HepG2 (cell line): ENCODE data around the gene LDLR. TPM values are rescaled to one million over a fixed set of nuclear protein-coding genes. Genes with fewer than 3 reads are reported as not detected.

Source experiments
- CENPX ChIP-seq: sonication (generic); formaldehyde crosslinking; IDR thresholded peaks from 2 replicates; pipeline ENCODE4 v1.9.0; 2021; ENCODE audit warnings: mild to moderate bottlenecking, missing genetic modification reagents, moderate library complexity
- HOXA5 ChIP-seq: sonication (generic); formaldehyde crosslinking; IDR thresholded peaks from 2 replicates; pipeline ENCODE4 v1.4.0; 2020; ENCODE audit warnings: missing genetic modification reagents
- JUN ChIP-seq: sonication (generic); formaldehyde crosslinking; IDR thresholded peaks from 2 replicates; pipeline ENCODE4 v1.4.0; 2020; ENCODE audit warnings: mild to moderate bottlenecking, missing genetic modification reagents
- KDM2A ChIP-seq: sonication (generic); formaldehyde crosslinking; IDR thresholded peaks from 2 replicates; pipeline ENCODE4 v1.4.0; 2020; ENCODE audit warnings: low read depth, missing genetic modification reagents, borderline replicate concordance
- MED13 ChIP-seq: sonication (generic); formaldehyde crosslinking; IDR thresholded peaks from 2 replicates; pipeline ENCODE4 v1.5.0; 2020; ENCODE audit warnings: missing genetic modification reagents
- SP1 ChIP-seq, 2 experiments: fragments of 450-650 bp in 1 of 2; sonication (generic) in 1 of 2; formaldehyde crosslinking in 1 of 2; IDR thresholded peaks; 2 replicates each; pipeline versions ENCODE4 v1.4.0 to v1.6.1; 2016 to 2020; ENCODE audit warnings: missing genetic modification reagents in 1 of 2
- TAF15 ChIP-seq: fragments of 200-400 bp; formaldehyde crosslinking; IDR thresholded peaks from one replicate; pipeline ENCODE4 v1.6.1; 2018; ENCODE audit warnings: mild to moderate bottlenecking, low read depth, low read length; ENCODE audit not compliant: poor library complexity, severe bottlenecking
- TOPORS ChIP-seq: sonication (generic); formaldehyde crosslinking; IDR thresholded peaks from 2 replicates; pipeline ENCODE4 v1.8.0; 2023; ENCODE audit warnings: mild to moderate bottlenecking, missing genetic modification reagents
- ZBTB8A ChIP-seq: sonication (generic); formaldehyde crosslinking; IDR thresholded peaks from 2 replicates; pipeline ENCODE4 v1.4.0; 2020; ENCODE audit warnings: mild to moderate bottlenecking, low read depth, missing genetic modification reagents, borderline replicate concordance
- ZNF343 ChIP-seq: sonication (generic); formaldehyde crosslinking; IDR thresholded peaks from 2 replicates; pipeline ENCODE4 v1.4.0; 2020; ENCODE audit warnings: mild to moderate bottlenecking, missing genetic modification reagents
- ZNF546 ChIP-seq: sonication (generic); formaldehyde crosslinking; conservative IDR thresholded peaks from 2 replicates; pipeline ENCODE4 v1.8.1; 2023; ENCODE audit warnings: mild to moderate bottlenecking, missing genetic modification reagents
- polyA plus RNA-seq, 8 experiments: library from polyadenylated mRNA; depleted of rRNA in 3 of 8; stranded (reverse) in 7 of 8; unstranded in 1 of 8; fragments of >200 nt; fragmentation: Illumina TruSeq in 4 of 8; extraction: Trizol in 4 of 8; gene quantifications; 2 replicates each; pipeline versions ENCODE4 v1.2.1 to v1.2.3, GENCODE V29; 2011 to 2016; ENCODE audit warnings: low read depth in 4 of 8, missing spikeins in 1 of 8, mixed read lengths in 1 of 8; ENCODE audit not compliant: insufficient read depth in 1 of 8
- total RNA-seq, 5 experiments: library from RNA; depleted of rRNA; stranded (reverse); fragments of >200 nt; fragmentation: Illumina TruSeq; extraction: Trizol; gene quantifications; 2 replicates each; pipeline ENCODE4 v1.2.3, GENCODE V29; 2016; ENCODE audit warnings: low read depth in 1 of 5
- TF ChIP-seq, protein P1 (sequence below): sonication (generic); formaldehyde crosslinking; IDR thresholded peaks from 2 replicates; pipeline ENCODE4 v1.4.0; 2020; ENCODE audit warnings: mild to moderate bottlenecking, missing genetic modification reagents
- TF ChIP-seq, protein P2 (sequence below): sonication (generic); formaldehyde crosslinking; IDR thresholded peaks from 2 replicates; pipeline ENCODE4 v1.8.0; 2022; ENCODE audit warnings: missing genetic modification reagents, mild to moderate bottlenecking, borderline replicate concordance
- TF ChIP-seq, protein P3 (sequence below): sonication (generic); formaldehyde crosslinking; IDR thresholded peaks from 2 replicates; pipeline ENCODE4 v1.5.1; 2020; ENCODE audit warnings: missing genetic modification reagents, mild to moderate bottlenecking, borderline replicate concordance
- TF ChIP-seq, protein P4 (sequence below): sonication (generic); formaldehyde crosslinking; IDR thresholded peaks from 2 replicates; pipeline ENCODE4 v1.4.0; 2020; ENCODE audit warnings: missing genetic modification reagents
- TF ChIP-seq, protein P5 (sequence below): sonication (generic); formaldehyde crosslinking; IDR thresholded peaks from 2 replicates; pipeline ENCODE4 v1.4.0; 2020; ENCODE audit warnings: missing genetic modification reagents
- TF ChIP-seq, protein P6 (sequence below): sonication (generic); formaldehyde crosslinking; IDR thresholded peaks from 2 replicates; pipeline ENCODE4 v1.5.0; 2020; ENCODE audit warnings: mild to moderate bottlenecking, missing genetic modification reagents, borderline replicate concordance

LDLR gene
- total and polyA plus RNA-seq, 2 of the 13 experiments (the other 11 are each of a cell fraction or from before 2014, with no cell fraction given): 51.6 to 92.5 TPM

DNA sequence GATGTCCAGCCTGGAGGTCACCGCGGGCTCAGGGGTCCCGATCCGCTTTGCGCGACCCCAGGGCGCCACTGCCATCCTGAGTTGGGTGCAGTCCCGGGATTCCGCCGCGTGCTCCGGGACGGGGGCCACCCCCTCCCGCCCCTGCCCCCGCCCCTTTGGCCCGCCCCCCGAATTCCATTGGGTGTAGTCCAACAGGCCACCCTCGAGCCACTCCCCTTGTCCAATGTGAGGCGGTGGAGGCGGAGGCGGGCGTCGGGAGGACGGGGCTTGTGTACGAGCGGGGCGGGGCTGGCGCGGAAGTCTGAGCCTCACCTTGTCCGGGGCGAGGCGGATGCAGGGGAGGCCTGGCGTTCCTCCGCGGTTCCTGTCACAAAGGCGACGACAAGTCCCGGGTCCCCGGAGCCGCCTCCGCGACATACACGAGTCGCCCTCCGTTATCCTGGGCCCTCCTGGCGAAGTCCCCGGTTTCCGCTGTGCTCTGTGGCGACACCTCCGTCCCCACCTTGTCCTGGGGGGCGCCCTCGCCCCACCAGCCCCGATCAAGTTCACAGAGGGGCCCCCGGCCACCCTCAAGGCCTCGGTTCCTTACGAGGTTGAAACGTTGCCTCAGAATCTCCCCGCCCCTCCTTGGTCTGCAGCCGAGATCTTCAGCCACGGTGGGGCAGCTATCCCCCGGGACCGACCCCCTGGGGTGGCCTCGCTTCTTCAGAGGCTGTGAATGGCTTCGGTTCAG, 1.2 kb downstream of the LDLR start (continued):
- TF ChIP-seq, protein P1, sequence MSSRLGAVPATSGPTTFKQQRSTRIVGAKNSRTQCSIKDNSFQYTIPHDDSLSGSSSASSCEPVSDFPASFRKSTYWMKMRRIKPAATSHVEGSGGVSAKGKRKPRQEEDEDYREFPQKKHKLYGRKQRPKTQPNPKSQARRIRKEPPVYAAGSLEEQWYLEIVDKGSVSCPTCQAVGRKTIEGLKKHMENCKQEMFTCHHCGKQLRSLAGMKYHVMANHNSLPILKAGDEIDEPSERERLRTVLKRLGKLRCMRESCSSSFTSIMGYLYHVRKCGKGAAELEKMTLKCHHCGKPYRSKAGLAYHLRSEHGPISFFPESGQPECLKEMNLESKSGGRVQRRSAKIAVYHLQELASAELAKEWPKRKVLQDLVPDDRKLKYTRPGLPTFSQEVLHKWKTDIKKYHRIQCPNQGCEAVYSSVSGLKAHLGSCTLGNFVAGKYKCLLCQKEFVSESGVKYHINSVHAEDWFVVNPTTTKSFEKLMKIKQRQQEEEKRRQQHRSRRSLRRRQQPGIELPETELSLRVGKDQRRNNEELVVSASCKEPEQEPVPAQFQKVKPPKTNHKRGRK (CRISPR knock-in tag): no peak
- TF ChIP-seq TOPORS (no peak), ZBTB8A (CRISPR knock-in tag) (no peak), ZNF546 (CRISPR knock-in tag) (no peak), ZNF343 (CRISPR knock-in tag) (peak; percentile 42; the same call in 1 of the 2 replicates), TAF15 (no peak), JUN (CRISPR knock-in tag) (no peak), SP1 (IDR thresholded peaks at IDR 0.05) (no peak), SP1 (CRISPR knock-in tag; IDR thresholded peaks at IDR 0.05) (peak; percentile 95), MED13 (CRISPR knock-in tag) (no peak), KDM2A (CRISPR knock-in tag) (peak; percentile 55; the same call in 1 of the 2 replicates), CENPX (CRISPR knock-in tag) (no peak), HOXA5 (CRISPR knock-in tag) (no peak)
- TF ChIP-seq, protein P2, sequence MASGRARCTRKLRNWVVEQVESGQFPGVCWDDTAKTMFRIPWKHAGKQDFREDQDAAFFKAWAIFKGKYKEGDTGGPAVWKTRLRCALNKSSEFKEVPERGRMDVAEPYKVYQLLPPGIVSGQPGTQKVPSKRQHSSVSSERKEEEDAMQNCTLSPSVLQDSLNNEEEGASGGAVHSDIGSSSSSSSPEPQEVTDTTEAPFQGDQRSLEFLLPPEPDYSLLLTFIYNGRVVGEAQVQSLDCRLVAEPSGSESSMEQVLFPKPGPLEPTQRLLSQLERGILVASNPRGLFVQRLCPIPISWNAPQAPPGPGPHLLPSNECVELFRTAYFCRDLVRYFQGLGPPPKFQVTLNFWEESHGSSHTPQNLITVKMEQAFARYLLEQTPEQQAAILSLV: peak; percentile 61; the same call in 1 of the 2 replicates
- TF ChIP-seq, protein P3, sequence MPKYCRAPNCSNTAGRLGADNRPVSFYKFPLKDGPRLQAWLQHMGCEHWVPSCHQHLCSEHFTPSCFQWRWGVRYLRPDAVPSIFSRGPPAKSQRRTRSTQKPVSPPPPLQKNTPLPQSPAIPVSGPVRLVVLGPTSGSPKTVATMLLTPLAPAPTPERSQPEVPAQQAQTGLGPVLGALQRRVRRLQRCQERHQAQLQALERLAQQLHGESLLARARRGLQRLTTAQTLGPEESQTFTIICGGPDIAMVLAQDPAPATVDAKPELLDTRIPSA (CRISPR knock-in tag): no peak
- TF ChIP-seq, protein P4, sequence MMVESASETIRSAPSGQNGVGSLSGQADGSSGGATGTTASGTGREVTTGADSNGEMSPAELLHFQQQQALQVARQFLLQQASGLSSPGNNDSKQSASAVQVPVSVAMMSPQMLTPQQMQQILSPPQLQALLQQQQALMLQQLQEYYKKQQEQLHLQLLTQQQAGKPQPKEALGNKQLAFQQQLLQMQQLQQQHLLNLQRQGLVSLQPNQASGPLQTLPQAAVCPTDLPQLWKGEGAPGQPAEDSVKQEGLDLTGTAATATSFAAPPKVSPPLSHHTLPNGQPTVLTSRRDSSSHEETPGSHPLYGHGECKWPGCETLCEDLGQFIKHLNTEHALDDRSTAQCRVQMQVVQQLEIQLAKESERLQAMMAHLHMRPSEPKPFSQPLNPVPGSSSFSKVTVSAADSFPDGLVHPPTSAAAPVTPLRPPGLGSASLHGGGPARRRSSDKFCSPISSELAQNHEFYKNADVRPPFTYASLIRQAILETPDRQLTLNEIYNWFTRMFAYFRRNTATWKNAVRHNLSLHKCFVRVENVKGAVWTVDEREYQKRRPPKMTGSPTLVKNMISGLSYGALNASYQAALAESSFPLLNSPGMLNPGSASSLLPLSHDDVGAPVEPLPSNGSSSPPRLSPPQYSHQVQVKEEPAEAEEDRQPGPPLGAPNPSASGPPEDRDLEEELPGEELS: no peak; the same call in 1 of the 2 replicates
- TF ChIP-seq, protein P5, sequence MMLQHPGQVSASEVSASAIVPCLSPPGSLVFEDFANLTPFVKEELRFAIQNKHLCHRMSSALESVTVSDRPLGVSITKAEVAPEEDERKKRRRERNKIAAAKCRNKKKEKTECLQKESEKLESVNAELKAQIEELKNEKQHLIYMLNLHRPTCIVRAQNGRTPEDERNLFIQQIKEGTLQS (CRISPR knock-in tag): no peak
- TF ChIP-seq, protein P6, sequence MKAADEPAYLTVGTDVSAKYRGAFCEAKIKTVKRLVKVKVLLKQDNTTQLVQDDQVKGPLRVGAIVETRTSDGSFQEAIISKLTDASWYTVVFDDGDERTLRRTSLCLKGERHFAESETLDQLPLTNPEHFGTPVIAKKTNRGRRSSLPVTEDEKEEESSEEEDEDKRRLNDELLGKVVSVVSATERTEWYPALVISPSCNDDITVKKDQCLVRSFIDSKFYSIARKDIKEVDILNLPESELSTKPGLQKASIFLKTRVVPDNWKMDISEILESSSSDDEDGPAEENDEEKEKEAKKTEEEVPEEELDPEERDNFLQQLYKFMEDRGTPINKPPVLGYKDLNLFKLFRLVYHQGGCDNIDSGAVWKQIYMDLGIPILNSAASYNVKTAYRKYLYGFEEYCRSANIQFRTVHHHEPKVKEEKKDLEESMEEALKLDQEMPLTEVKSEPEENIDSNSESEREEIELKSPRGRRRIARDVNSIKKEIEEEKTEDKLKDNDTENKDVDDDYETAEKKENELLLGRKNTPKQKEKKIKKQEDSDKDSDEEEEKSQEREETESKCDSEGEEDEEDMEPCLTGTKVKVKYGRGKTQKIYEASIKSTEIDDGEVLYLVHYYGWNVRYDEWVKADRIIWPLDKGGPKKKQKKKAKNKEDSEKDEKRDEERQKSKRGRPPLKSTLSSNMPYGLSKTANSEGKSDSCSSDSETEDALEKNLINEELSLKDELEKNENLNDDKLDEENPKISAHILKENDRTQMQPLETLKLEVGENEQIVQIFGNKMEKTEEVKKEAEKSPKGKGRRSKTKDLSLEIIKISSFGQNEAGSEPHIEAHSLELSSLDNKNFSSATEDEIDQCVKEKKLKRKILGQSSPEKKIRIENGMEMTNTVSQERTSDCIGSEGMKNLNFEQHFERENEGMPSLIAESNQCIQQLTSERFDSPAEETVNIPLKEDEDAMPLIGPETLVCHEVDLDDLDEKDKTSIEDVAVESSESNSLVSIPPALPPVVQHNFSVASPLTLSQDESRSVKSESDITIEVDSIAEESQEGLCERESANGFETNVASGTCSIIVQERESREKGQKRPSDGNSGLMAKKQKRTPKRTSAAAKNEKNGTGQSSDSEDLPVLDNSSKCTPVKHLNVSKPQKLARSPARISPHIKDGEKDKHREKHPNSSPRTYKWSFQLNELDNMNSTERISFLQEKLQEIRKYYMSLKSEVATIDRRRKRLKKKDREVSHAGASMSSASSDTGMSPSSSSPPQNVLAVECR (CRISPR knock-in tag): peak; percentile 87; the same call in 1 of the 2 replicates
